HepG2 (cell line): ENCODE measurements around the gene CNNM4. TPM values are rescaled to one million over a fixed set of nuclear protein-coding genes. Genes with fewer than 3 reads are reported as not detected.

Experiments used
- ARNTL ChIP-seq: sonication (generic); formaldehyde crosslinking; IDR thresholded peaks from 2 replicates; pipeline ENCODE4 v1.4.0; 2020; ENCODE audit warnings: mild to moderate bottlenecking, missing genetic modification reagents
- ATM ChIP-seq: fragments of 450-650 bp; IDR thresholded peaks from 2 replicates; pipeline ENCODE4 v1.7.1; 2017; ENCODE audit warnings: mild to moderate bottlenecking, borderline replicate concordance
- BATF2 ChIP-seq: sonication (generic); formaldehyde crosslinking; IDR thresholded peaks from 2 replicates; pipeline ENCODE4 v1.8.0; 2022; ENCODE audit warnings: mild to moderate bottlenecking, missing genetic modification reagents, moderate library complexity
- CAMTA2 ChIP-seq: sonication (generic); formaldehyde crosslinking; IDR thresholded peaks from 2 replicates; pipeline ENCODE4 v1.4.0; 2020; ENCODE audit warnings: mild to moderate bottlenecking, missing genetic modification reagents, borderline replicate concordance
- HNF1B ChIP-seq: sonication (generic); formaldehyde crosslinking; IDR thresholded peaks from 2 replicates; pipeline ENCODE4 v1.5.1; 2020; ENCODE audit warnings: mild to moderate bottlenecking, moderate library complexity, missing genetic modification reagents
- MYPOP ChIP-seq: sonication (generic); formaldehyde crosslinking; IDR thresholded peaks from 2 replicates; pipeline ENCODE4 v1.8.1; 2023; ENCODE audit warnings: mild to moderate bottlenecking, moderate library complexity, missing genetic modification reagents
- NFE2L1 ChIP-seq: sonication (generic); formaldehyde crosslinking; IDR thresholded peaks from 2 replicates; pipeline ENCODE4 v1.4.0; 2020; ENCODE audit warnings: missing genetic modification reagents, mild to moderate bottlenecking, borderline replicate concordance
- POLR2A ChIP-seq, 2 experiments: IDR thresholded peaks; 2 replicates each; pipeline ENCODE4 v1.6.1; 2011; ENCODE audit warnings: low read depth in 2 of 2, low read length in 2 of 2, mild to moderate bottlenecking in 1 of 2, moderate library complexity in 1 of 2; ENCODE audit not compliant: insufficient read depth in 1 of 2
- SRY ChIP-seq: sonication (generic); formaldehyde crosslinking; IDR thresholded peaks from 2 replicates; pipeline ENCODE4 v1.8.0; 2022; ENCODE audit warnings: mild to moderate bottlenecking, missing genetic modification reagents
- TFE3 ChIP-seq: IDR thresholded peaks from 2 replicates; pipeline ENCODE4 v1.6.1; 2016
- TSC22D2 ChIP-seq: sonication (generic); formaldehyde crosslinking; IDR thresholded peaks from 2 replicates; pipeline ENCODE4 v1.5.1; 2020; ENCODE audit warnings: missing genetic modification reagents, mild to moderate bottlenecking, borderline replicate concordance
- ZFP36L1 ChIP-seq: sonication (generic); formaldehyde crosslinking; IDR thresholded peaks from 2 replicates; pipeline ENCODE4 v1.8.0; 2022; ENCODE audit warnings: mild to moderate bottlenecking, missing genetic modification reagents, moderate library complexity
- ZHX2 ChIP-seq, 2 experiments: sonication (generic) in 1 of 2; formaldehyde crosslinking in 1 of 2; IDR thresholded peaks; 2 replicates each; pipeline versions ENCODE4 v1.6.1 to v1.9.0; 2014 to 2022; ENCODE audit warnings: antibody characterized with exemption in 1 of 2, borderline replicate concordance in 1 of 2, inconsistent platforms in 1 of 2, low read depth in 1 of 2, missing genetic modification reagents in 1 of 2
- ZNF225 ChIP-seq: sonication (generic); formaldehyde crosslinking; IDR thresholded peaks from 2 replicates; pipeline ENCODE4 v1.4.0; 2020; ENCODE audit warnings: mild to moderate bottlenecking, missing genetic modification reagents
- ZNF737 ChIP-seq: sonication (generic); formaldehyde crosslinking; IDR thresholded peaks from 2 replicates; pipeline ENCODE4 v1.5.0; 2020; ENCODE audit warnings: missing genetic modification reagents, mild to moderate bottlenecking, borderline replicate concordance
- ZNF746 ChIP-seq: sonication (generic); formaldehyde crosslinking; IDR thresholded peaks from 2 replicates; pipeline ENCODE4 v1.8.0; 2022; ENCODE audit warnings: mild to moderate bottlenecking, missing genetic modification reagents
- ZNF775 ChIP-seq: sonication (generic); formaldehyde crosslinking; IDR thresholded peaks from 2 replicates; pipeline ENCODE4 v1.4.0; 2020; ENCODE audit warnings: missing genetic modification reagents, mild to moderate bottlenecking, moderate library complexity, borderline replicate concordance
- polyA plus RNA-seq, 8 experiments: library from polyadenylated mRNA; depleted of rRNA in 3 of 8; stranded (reverse) in 7 of 8; unstranded in 1 of 8; fragments of >200 nt; fragmentation: Illumina TruSeq in 4 of 8; extraction: Trizol in 4 of 8; gene quantifications; 2 replicates each; pipeline versions ENCODE4 v1.2.1 to v1.2.3, GENCODE V29; 2011 to 2016; ENCODE audit warnings: low read depth in 4 of 8, missing spikeins in 1 of 8, mixed read lengths in 1 of 8; ENCODE audit not compliant: insufficient read depth in 1 of 8
- total RNA-seq, 5 experiments: library from RNA; depleted of rRNA; stranded (reverse); fragments of >200 nt; fragmentation: Illumina TruSeq; extraction: Trizol; gene quantifications; 2 replicates each; pipeline ENCODE4 v1.2.3, GENCODE V29; 2016; ENCODE audit warnings: low read depth in 1 of 5

CNNM4 gene
- total and polyA plus RNA-seq, 2 of the 13 experiments (the other 11 are each of a cell fraction or from before 2014, with no cell fraction given) = 5.9 to 8.4 TPM

GRCh38 chr2:96857667-96858372 is 97.1 kb downstream of the CNNM4 start, which contains the start of gene ANKRD39 (continued):
- TF ChIP-seq ZHX2 (IDR thresholded peaks at IDR 0.05; ENCODE audit: low read depth) = no peak; the same call in 1 of the 2 replicates
- TF ChIP-seq ZHX2 (CRISPR knock-in tag; IDR thresholded peaks at IDR 0.05; ENCODE audit: borderline replicate concordance) = 0 out of 2 replicates have a peak, but pooled peaks have one; percentile 74
- TF ChIP-seq ARNTL (CRISPR knock-in tag) = peak; percentile 54
- TF ChIP-seq NFE2L1 (CRISPR knock-in tag) = no peak
- no peak for TF ChIP-seq TSC22D2 (CRISPR knock-in tag)
- no peak for TF ChIP-seq ATM
- no peak for TF ChIP-seq ZNF737 (CRISPR knock-in tag)
- peak; percentile 83; the same call in 1 of the 2 replicates for TF ChIP-seq ZNF746 (CRISPR knock-in tag)
- TF ChIP-seq BATF2 (CRISPR knock-in tag) = no peak; the same call in 1 of the 2 replicates
- TF ChIP-seq MYPOP = peak; percentile 96
- TF ChIP-seq HNF1B (CRISPR knock-in tag) = peak; percentile 92
- TF ChIP-seq POLR2A (IDR thresholded peaks at IDR 0.05; ENCODE audit: insufficient read depth in 1 of 2, low read depth in 2 of 2, low read length in 2 of 2) = peak in 1 of 2 experiments; percentile 83; a peak in 2 of 4 replicates
- peak; percentile 81 for TF ChIP-seq ZNF225 (CRISPR knock-in tag)
- peak; percentile 97 for TF ChIP-seq SRY (CRISPR knock-in tag)
- peak; percentile 61; the same call in 1 of the 2 replicates for TF ChIP-seq ZNF775 (CRISPR knock-in tag)
- 0 out of 2 replicates have a peak, but pooled peaks have one; percentile 31 for TF ChIP-seq ZFP36L1 (CRISPR knock-in tag)
- peak; percentile 61; the same call in 1 of the 2 replicates for TF ChIP-seq CAMTA2 (CRISPR knock-in tag)
- no peak for TF ChIP-seq TFE3 (CRISPR knock-in tag)
